ENCODE measurements around the gene GABRB3. TPM values are rescaled to one million over a fixed set of nuclear protein-coding genes. Genes with fewer than 3 reads are reported as not detected.

The GABRB3 gene
- total and polyA plus RNA-seq, 2 donors (not counting 3 experiments of a cell fraction or from before 2014, with no cell fraction given) = 0.03 TPM; not detected in 1

DNA sequence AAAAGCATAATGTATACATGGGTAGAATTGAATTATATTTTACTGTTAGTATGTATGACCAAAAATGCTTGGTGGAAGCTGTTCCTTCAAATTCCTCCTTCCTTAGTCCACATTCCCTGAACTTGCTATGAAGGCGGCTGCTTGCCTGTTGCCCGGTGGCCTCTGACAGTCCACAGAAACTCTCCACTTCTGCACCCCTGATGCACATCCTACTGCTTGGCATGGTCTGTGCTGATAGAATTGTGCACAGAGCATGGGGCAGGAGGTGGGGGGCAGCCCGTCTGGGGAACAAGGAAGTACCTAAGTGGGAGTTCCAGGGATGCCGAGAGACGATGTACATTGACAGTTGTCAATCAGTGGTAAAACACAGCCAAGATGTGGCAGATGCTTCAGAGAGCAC is 33.7 kb upstream of the GABRB3 start:
- no peak for TF ChIP-seq MYC (IDR thresholded peaks at IDR 0.05; ENCODE audit: low read depth, low read length)
- TF ChIP-seq, protein P1, sequence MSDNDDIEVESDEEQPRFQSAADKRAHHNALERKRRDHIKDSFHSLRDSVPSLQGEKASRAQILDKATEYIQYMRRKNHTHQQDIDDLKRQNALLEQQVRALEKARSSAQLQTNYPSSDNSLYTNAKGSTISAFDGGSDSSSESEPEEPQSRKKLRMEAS (IDR thresholded peaks at IDR 0.05; ENCODE audit: insufficient read depth, insufficient read length) = no peak
- TF ChIP-seq EZH2 (IDR thresholded peaks at IDR 0.05; ENCODE audit: borderline replicate concordance, low read depth, low read length, severe bottlenecking) = no peak
- no peak for TF ChIP-seq POLR2A (IDR thresholded peaks at IDR 0.05; ENCODE audit: low read depth, low read length)
- TF ChIP-seq, protein P2, sequence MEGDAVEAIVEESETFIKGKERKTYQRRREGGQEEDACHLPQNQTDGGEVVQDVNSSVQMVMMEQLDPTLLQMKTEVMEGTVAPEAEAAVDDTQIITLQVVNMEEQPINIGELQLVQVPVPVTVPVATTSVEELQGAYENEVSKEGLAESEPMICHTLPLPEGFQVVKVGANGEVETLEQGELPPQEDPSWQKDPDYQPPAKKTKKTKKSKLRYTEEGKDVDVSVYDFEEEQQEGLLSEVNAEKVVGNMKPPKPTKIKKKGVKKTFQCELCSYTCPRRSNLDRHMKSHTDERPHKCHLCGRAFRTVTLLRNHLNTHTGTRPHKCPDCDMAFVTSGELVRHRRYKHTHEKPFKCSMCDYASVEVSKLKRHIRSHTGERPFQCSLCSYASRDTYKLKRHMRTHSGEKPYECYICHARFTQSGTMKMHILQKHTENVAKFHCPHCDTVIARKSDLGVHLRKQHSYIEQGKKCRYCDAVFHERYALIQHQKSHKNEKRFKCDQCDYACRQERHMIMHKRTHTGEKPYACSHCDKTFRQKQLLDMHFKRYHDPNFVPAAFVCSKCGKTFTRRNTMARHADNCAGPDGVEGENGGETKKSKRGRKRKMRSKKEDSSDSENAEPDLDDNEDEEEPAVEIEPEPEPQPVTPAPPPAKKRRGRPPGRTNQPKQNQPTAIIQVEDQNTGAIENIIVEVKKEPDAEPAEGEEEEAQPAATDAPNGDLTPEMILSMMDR (IDR thresholded peaks at IDR 0.05; ENCODE audit: extremely low read depth in 1 of 2, insufficient read depth in 1 of 2, low read depth in 1 of 2, low read length in 2 of 2) = no peak
- no peak for TF ChIP-seq FOS (IDR thresholded peaks at IDR 0.05; ENCODE audit: borderline replicate concordance, insufficient read depth, low read length)
- no peak for TF ChIP-seq JUN (IDR thresholded peaks at IDR 0.05; ENCODE audit: borderline replicate concordance, insufficient read depth, insufficient read length, low read depth)
- no peak for TF ChIP-seq POLR2AphosphoS5 (IDR thresholded peaks at IDR 0.05; ENCODE audit: insufficient read depth, low read depth, low read length)
- TF ChIP-seq GATA2 (IDR thresholded peaks at IDR 0.05; ENCODE audit: insufficient read depth, insufficient read length, low read depth, low read length) = no peak
- POLR2A ChIA-PET = no interaction called here

More for the DNA sequence above, 33.7 kb upstream of the GABRB3 start:
- H3K36me3 ChIP-seq (ENCODE audit: control insufficient read depth in 2 of 2, extremely low read depth in 1 of 2, insufficient read depth in 2 of 2, low read length in 2 of 2) = no peaks in the 10 kb centered on the region
- no peak overlapping the region for H3K27ac ChIP-seq (ENCODE audit: insufficient read depth, low read depth, low read length)
- no peaks in the 10 kb centered on the region for H3K9me1 ChIP-seq (replicated peaks; ENCODE audit: control insufficient read depth, extremely low read depth, insufficient read depth, low read length)
- no peak overlapping the region for H3K4me2 ChIP-seq (ENCODE audit: insufficient read depth, low read length)
- dilution Hi-C loops (cut with MboI; ENCODE audit: extremely low pct_ligation_motif_present, low sequenced_read_pairs) = no loop called here
- no peaks in the 10 kb centered on the region for H3K4me1 ChIP-seq (ENCODE audit: control insufficient read depth, extremely low read depth, insufficient read depth, low read length)
- no peak overlapping the region for H2AFZ ChIP-seq (ENCODE audit: low read depth, low read length)
- no TSS peak for BruUV-seq (replicated peaks)
- H3K27me3 ChIP-seq (ENCODE audit: control insufficient read depth in 2 of 2, insufficient read depth in 2 of 2, low read length in 2 of 2) = no peaks in the 10 kb centered on the region
- DNase-seq (ENCODE audit: low read depth, low spot score) (no peak), FAIRE-seq (no peak)
- H3K4me3 ChIP-seq (replicated peaks in 1 of 3; ENCODE audit: insufficient read depth in 1 of 3, low read depth in 1 of 3, low read length in 3 of 3) = no peak overlapping the region
- CTCF ChIA-PET = no interaction called here
- H3K9ac ChIP-seq (replicated peaks; ENCODE audit: extremely low read depth, insufficient read depth, low read length) = no peak overlapping the region
- no peaks in the 10 kb centered on the region for H4K20me1 ChIP-seq (replicated peaks; ENCODE audit: control insufficient read depth, extremely low read depth, insufficient read depth, low read length)
- intact Hi-C loops (cut with micrococcal nuclease) = no loop called here
- H3K9me3 ChIP-seq (replicated peaks; ENCODE audit: control insufficient read depth, insufficient read depth, low read length) = peaks cover 13% of the 10 kb centered on the region
- H3K79me2 ChIP-seq (ENCODE audit: control insufficient read depth, insufficient read depth, low read length) = no peaks in the 10 kb centered on the region

All from endothelial cell of umbilical vein (primary cell).